SK-N-SH treated with all-trans-retinoic acid at 6 μM for 48 hours (cell line): Measurements from ENCODE around the gene UBXN11.

Experiments
- GLIS3 ChIP-seq: fragments of 250-450 bp; sonication (Bioruptor Pico); IDR thresholded peaks from 2 replicates; pipeline ENCODE4 v1.5.0; 2020; ENCODE audit warnings: mild to moderate bottlenecking, moderate library complexity
- ISL1 ChIP-seq: fragments of 250-450 bp; sonication (Bioruptor Pico); IDR thresholded peaks from 2 replicates; pipeline ENCODE4 v2.1.2; 2022; ENCODE audit warnings: mild to moderate bottlenecking, moderate library complexity
- PATZ1 ChIP-seq: fragments of 250-450 bp; sonication (Bioruptor Pico); IDR thresholded peaks from 2 replicates; pipeline ENCODE4 v1.8.0; 2020; ENCODE audit warnings: mild to moderate bottlenecking, moderate library complexity, borderline replicate concordance
- PPARA ChIP-seq: fragments of 250-450 bp; sonication (Bioruptor Pico); IDR thresholded peaks from 2 replicates; pipeline ENCODE4 v1.5.0; 2020; ENCODE audit warnings: mild to moderate bottlenecking, borderline replicate concordance
- SNAI2 ChIP-seq: fragments of 250-450 bp; sonication (Bioruptor Pico); IDR thresholded peaks from 2 replicates; pipeline ENCODE4 v1.5.0; 2020; ENCODE audit warnings: mild to moderate bottlenecking, moderate library complexity
- TOX ChIP-seq: fragments of 250-450 bp; sonication (Bioruptor Pico); IDR thresholded peaks from 2 replicates; pipeline ENCODE4 v1.8.0; 2021; ENCODE audit warnings: mild to moderate bottlenecking, moderate library complexity, borderline replicate concordance
- ZC3H10 ChIP-seq: fragments of 250-450 bp; sonication (Bioruptor Pico); IDR thresholded peaks from 2 replicates; pipeline ENCODE4 v1.5.1; 2021; ENCODE audit warnings: mild to moderate bottlenecking, moderate library complexity
- ZFP3 ChIP-seq: fragments of 250-450 bp; sonication (Bioruptor Pico); IDR thresholded peaks from 2 replicates; pipeline ENCODE4 v1.5.0; 2020; ENCODE audit warnings: mild to moderate bottlenecking, moderate library complexity
- ZFP30 ChIP-seq: fragments of 450-650 bp; formaldehyde crosslinking; IDR thresholded peaks from 2 replicates; pipeline ENCODE4 v1.5.0; 2022; ENCODE audit warnings: mild to moderate bottlenecking, moderate library complexity
- ZNF70 ChIP-seq: fragments of 450-650 bp; formaldehyde crosslinking; IDR thresholded peaks from 2 replicates; pipeline ENCODE4 v1.5.0; 2020; ENCODE audit warnings: mild to moderate bottlenecking, moderate library complexity
- TF ChIP-seq, protein P1 (sequence below): fragments of 250-450 bp; sonication (Bioruptor Pico); IDR thresholded peaks from 2 replicates; pipeline ENCODE4 v1.5.1; 2020; ENCODE audit warnings: low read depth, mild to moderate bottlenecking, moderate library complexity

DNA sequence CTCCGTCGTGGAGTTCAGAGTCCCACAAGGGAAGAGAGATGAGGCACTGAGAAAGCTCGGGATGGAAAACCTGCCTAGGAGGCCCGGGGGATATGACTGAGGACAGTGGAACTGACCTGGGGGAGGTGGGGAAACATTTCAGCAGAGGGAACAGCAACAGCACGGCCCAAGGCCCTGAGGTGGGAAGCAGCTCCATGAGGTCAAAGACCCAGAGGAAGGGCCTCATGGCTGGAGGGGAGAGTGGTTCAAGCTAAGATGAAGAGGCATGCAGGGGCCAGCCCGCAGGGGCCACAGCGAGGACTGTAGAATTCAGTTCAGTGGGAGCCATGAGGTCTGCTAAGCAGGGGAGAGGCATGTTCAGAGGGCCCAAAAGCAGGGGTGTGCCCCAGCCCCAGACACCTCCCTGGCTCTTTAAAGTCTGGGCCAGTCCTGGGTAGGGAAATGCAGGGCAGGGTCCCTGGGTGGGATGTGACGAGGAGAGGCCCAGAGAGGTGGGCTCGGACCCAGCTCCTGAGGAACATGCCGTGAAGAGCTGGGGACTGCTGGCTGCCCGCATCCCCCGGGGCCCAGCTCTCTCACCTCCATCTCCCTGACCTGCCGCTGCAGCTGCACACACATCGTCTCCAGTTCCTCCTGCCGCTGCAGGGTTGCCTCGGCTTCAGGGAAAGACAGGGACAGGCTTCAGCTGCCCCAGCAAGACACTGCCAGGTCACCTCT, 9.9 kb downstream of the UBXN11 start:
- TF ChIP-seq TOX: no peak
- TF ChIP-seq ZNF70: no peak
- TF ChIP-seq GLIS3 (CRISPR knock-in tag): no peak
- TF ChIP-seq, protein P1, sequence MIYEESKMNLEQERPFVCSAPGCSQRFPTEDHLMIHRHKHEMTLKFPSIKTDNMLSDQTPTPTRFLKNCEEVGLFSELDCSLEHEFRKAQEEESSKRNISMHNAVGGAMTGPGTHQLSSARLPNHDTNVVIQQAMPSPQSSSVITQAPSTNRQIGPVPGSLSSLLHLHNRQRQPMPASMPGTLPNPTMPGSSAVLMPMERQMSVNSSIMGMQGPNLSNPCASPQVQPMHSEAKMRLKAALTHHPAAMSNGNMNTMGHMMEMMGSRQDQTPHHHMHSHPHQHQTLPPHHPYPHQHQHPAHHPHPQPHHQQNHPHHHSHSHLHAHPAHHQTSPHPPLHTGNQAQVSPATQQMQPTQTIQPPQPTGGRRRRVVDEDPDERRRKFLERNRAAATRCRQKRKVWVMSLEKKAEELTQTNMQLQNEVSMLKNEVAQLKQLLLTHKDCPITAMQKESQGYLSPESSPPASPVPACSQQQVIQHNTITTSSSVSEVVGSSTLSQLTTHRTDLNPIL: no peak
- no peak for TF ChIP-seq PPARA (CRISPR knock-in tag)
- TF ChIP-seq SNAI2 (CRISPR knock-in tag): no peak
- no peak for TF ChIP-seq ZFP30 (CRISPR knock-in tag)
- TF ChIP-seq ISL1 (CRISPR knock-in tag): no peak
- TF ChIP-seq ZFP3 (CRISPR knock-in tag): no peak
- no peak for TF ChIP-seq ZC3H10
- TF ChIP-seq PATZ1: no peak
